Mucosa of descending colon (tissue), 3 donors: Measurements from ENCODE around the gene BAG5. TPM values are rescaled to one million over a fixed set of nuclear protein-coding genes. Genes with fewer than 3 reads are reported as not detected.
A peak's percentile ranks its signal among the peaks of the same experiment; 100 is the strongest.

Experiments
- ATAC-seq: fragments of 200-7000 bp; cut with Tn5 transposase; one replicate; pipeline ENCODE4 v1.9.1; 2020; ENCODE audit warnings: mild to moderate bottlenecking, moderate library complexity
- DNase-seq, 3 donors: peaks; one replicate each; pipeline ENCODE4 v3.0.0-alpha.2; 2020
- H3K36me3 ChIP-seq: fragments of 200-600 bp; one replicate; pipeline ENCODE4 v1.8.0; 2021; ENCODE audit warnings: low read depth, mild to moderate bottlenecking
- H3K4me1 ChIP-seq: fragments of 200-600 bp; one replicate; pipeline ENCODE4 v1.8.0; 2021; ENCODE audit warnings: low read depth, mild to moderate bottlenecking
- H3K4me3 ChIP-seq: fragments of 200-600 bp; one replicate; pipeline ENCODE4 v1.8.0; 2021; ENCODE audit warnings: mild to moderate bottlenecking
- H3K9me3 ChIP-seq: fragments of 200-600 bp; one replicate; pipeline ENCODE4 v1.8.0; 2021; ENCODE audit warnings: mild to moderate bottlenecking
- intact Hi-C, 2 donors: fragments of 100-400 bp; cut with DNase I in 1 of 2; cut with micrococcal nuclease in 1 of 2; formaldehyde crosslinking; loops; one replicate each; pipeline versions ENCODE4 v1.11.0 to v1.11.1; 2022; cut with DNase I, micrococcal nuclease
- total RNA-seq, 3 donors: library from RNA; stranded (reverse); fragmentation: NEBNext Ultra II Directional in 2 of 3; extraction: Animal tissue kit (Norgen Biotek cat#: 25700) in 2 of 3; gene quantifications; one replicate each; pipeline versions ENCODE4 v1.2.1 to v1.2.4, GENCODE V29; 2021 to 2023
- TF ChIP-seq, protein P1 (sequence below): fragments of 200-600 bp; IDR thresholded peaks from one replicate; pipeline ENCODE4 v1.8.0; 2022; ENCODE audit warnings: antibody characterized with exemption, mild to moderate bottlenecking
- donor health status: DM: no; HTN: no; CAD: no; lungs with moderate emphysema.
- donor health status: DM: no; HTN: no; CAD: no.
- donor health status: DM: no; HTN: yes; CAD: no.

Gene BAG5
- total RNA-seq, 3 donors from 2014 or later: 26.1 to 29.9 (median 28.0) TPM

- Histone ChIP-seq H3K36me3 (no peaks in the 10 kb centered on the region), H3K9me3 (no peaks in the 10 kb centered on the region), H3K4me3 (no peak overlapping the region), H3K4me1 (peaks cover 51% of the 10 kb centered on the region)
- TF ChIP-seq, protein P1, sequence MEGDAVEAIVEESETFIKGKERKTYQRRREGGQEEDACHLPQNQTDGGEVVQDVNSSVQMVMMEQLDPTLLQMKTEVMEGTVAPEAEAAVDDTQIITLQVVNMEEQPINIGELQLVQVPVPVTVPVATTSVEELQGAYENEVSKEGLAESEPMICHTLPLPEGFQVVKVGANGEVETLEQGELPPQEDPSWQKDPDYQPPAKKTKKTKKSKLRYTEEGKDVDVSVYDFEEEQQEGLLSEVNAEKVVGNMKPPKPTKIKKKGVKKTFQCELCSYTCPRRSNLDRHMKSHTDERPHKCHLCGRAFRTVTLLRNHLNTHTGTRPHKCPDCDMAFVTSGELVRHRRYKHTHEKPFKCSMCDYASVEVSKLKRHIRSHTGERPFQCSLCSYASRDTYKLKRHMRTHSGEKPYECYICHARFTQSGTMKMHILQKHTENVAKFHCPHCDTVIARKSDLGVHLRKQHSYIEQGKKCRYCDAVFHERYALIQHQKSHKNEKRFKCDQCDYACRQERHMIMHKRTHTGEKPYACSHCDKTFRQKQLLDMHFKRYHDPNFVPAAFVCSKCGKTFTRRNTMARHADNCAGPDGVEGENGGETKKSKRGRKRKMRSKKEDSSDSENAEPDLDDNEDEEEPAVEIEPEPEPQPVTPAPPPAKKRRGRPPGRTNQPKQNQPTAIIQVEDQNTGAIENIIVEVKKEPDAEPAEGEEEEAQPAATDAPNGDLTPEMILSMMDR: no peak
- intact Hi-C loops: no loop called here
- no peak for ATAC-seq
- DNase-seq: peak in 2 of 3 donors; percentile 44 to 62
Measured at GRCh38 chr14:103524002-103524935, 38.2 kb downstream of the BAG5 start.

DNA sequence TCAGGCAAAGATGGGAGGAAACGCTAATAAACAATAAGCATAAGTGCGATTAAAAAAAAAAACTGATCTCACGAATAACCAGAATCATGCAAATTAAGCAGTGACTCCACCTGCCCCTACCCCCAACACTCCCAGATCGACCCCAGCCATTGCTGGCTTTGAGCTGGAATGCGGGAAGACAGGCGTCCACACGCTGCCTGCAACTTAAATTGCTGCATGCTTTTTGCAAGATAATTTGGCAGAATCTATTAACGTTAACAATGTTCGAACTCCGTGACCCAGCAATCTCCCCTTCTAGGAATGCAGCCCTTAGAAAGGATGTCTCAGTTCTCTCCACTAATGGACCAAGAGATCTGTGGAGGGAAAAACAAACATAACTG is 38.9 kb downstream of the BAG5 start:
- peak in 2 of 3 donors; percentile 35 to 47 for DNase-seq
- no peaks in the 10 kb centered on the region for H3K9me3 ChIP-seq
- no peaks in the 10 kb centered on the region for H3K36me3 ChIP-seq
- TF ChIP-seq, protein P1: no peak
- intact Hi-C loops: no loop called here
- ATAC-seq: no peak
- no peak overlapping the region for H3K4me3 ChIP-seq
- H3K4me1 ChIP-seq: peaks cover 58% of the 10 kb centered on the region

GRCh38 chr14:103522649-103523574 is 39.5 kb downstream of the BAG5 start, which contains the start of gene CKB:
CKB (minus strand) TSS chr14:103522830; CDS start chr14:103522493, 337 bp downstream.
- Histone ChIP-seq H3K36me3 (no peaks in the 10 kb centered on the region), H3K9me3 (no peaks in the 10 kb centered on the region), H3K4me3 (peak within 1 kb of the TSS; percentile 52), H3K4me1 (peaks cover 52% of the 10 kb centered on the region)
- peak; percentile 47 for ATAC-seq
- TF ChIP-seq, protein P1: no peak
- DNase-seq: peak; percentile 80 to 87 (median 81)
- intact Hi-C loops: no loop called here

DNA sequence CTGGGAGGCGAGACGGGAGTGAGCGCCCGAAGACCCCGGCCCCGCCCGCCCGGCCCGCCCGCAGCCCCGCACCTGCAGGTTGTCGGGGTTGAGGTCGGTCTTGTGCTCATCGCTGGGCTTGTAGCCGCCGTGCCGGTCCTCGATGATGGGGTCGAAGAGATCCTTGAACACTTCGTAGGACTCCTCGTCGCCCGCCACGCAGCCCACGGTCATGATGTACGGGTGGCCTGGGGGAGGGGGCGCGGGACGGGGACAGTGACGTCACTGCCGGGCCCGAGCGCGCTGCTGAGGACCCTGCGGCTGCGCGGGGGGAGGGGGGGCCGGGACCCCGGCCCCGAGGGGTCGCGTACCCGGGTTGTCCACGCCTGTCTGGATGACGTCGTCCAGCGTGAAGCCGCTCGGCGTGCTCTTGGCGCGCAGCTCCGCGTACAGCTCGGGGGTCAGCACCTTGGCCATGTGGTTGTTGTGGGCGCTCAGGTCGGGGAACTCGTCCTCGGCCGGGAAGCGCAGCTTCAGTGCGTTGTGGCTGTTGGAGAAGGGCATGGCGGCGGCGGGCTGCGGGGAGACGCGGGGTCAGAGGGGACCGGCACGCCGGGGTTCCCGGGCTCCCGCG is 40.4 kb downstream of the BAG5 start:
- ATAC-seq (no peak), DNase-seq (peak in 2 of 3 donors; percentile 68 to 69)
- intact Hi-C loops: no loop called here
- Histone ChIP-seq H3K4me3 (peak overlapping the region; percentile 52), H3K9me3 (no peaks in the 10 kb centered on the region), H3K4me1 (peaks cover 44% of the 10 kb centered on the region), H3K36me3 (no peaks in the 10 kb centered on the region)
- TF ChIP-seq, protein P1: no peak

- ATAC-seq (peak; percentile 40), DNase-seq (no peak)
- no peaks in the 10 kb centered on the region for H3K9me3 ChIP-seq
- intact Hi-C loops: no loop called here
- TF ChIP-seq, protein P1: no peak
- H3K4me1 ChIP-seq: peaks cover 39% of the 10 kb centered on the region
- no peaks in the 10 kb centered on the region for H3K36me3 ChIP-seq
- peak overlapping the region; percentile 52 for H3K4me3 ChIP-seq
Measured at GRCh38 chr14:103521438-103521950, 41.0 kb downstream of the BAG5 start.
